PC-3 (cell line): ENCODE data around the gene FGGY.

Experiments used
- EZH2 ChIP-seq: fragments of 300-600 bp; sonication (generic); IDR thresholded peaks from one replicate; pipeline ENCODE4 v1.6.1; 2017; ENCODE audit warnings: antibody characterized with exemption, mild to moderate bottlenecking, low read length; ENCODE audit not compliant: unreplicated experiment
- EZH2phosphoT487 ChIP-seq: fragments of 300-600 bp; sonication (generic); IDR thresholded peaks from 2 replicates; pipeline ENCODE4 v1.6.1; 2018; ENCODE audit warnings: mild to moderate bottlenecking, antibody characterized with exemption, low read length, borderline replicate concordance
- TF ChIP-seq, protein P1 (sequence below): fragments of 300-600 bp; sonication (generic); conservative IDR thresholded peaks from 2 replicates; pipeline ENCODE4 v1.5.1; 2017; ENCODE audit warnings: antibody characterized with exemption, low read depth, mild to moderate bottlenecking, low read length

DNA sequence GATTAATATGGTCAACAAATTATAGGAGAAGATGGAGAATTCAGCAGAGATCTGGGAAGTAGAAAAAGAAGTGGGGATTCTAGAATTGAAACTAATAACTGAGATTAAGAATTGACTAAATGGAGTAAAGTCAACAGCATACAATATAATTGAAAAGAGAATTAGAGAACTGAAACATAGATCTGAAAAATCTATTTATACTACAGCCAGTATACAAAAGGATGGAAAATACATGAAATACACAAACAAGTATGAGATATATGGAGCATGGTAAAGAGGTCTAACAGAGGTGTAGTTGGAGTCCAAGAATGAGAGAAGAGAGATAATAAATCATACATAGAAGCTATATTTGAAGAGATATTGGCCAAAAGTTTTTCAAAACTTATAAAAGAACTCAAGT lies 235.2 kb downstream of the FGGY start:
- TF ChIP-seq, protein P1, sequence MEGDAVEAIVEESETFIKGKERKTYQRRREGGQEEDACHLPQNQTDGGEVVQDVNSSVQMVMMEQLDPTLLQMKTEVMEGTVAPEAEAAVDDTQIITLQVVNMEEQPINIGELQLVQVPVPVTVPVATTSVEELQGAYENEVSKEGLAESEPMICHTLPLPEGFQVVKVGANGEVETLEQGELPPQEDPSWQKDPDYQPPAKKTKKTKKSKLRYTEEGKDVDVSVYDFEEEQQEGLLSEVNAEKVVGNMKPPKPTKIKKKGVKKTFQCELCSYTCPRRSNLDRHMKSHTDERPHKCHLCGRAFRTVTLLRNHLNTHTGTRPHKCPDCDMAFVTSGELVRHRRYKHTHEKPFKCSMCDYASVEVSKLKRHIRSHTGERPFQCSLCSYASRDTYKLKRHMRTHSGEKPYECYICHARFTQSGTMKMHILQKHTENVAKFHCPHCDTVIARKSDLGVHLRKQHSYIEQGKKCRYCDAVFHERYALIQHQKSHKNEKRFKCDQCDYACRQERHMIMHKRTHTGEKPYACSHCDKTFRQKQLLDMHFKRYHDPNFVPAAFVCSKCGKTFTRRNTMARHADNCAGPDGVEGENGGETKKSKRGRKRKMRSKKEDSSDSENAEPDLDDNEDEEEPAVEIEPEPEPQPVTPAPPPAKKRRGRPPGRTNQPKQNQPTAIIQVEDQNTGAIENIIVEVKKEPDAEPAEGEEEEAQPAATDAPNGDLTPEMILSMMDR = no peak
- TF ChIP-seq EZH2 (no peak), EZH2phosphoT487 (no peak)
